Stimulated activated CD8-positive, alpha-beta memory T cell treated with anti-CD3 and anti-CD28 coated beads, Interleukin-12 subunit alpha, Interleukin-12 subunit beta, amount 100 ng/mL, for 1 hour (primary cell): ENCODE data around the gene GIGYF2.

ENCODE experiments used
- DNase-seq: peaks from one replicate; pipeline ENCODE4 v3.0.0-alpha.2; 2020; ENCODE audit warnings: low read depth

GIGYF2 gene

GRCh38 chr2:232761301-232761907 lies 64.3 kb downstream of the GIGYF2 start:
- DNase-seq, result no peak

GRCh38 chr2:232767866-232768265 lies 70.7 kb downstream of the GIGYF2 start:
- no peak for DNase-seq

- DNase-seq, result no peak
These were observed 73.1 kb downstream of the GIGYF2 start for GRCh38 chr2:232770207-232770606.

- DNase-seq, result no peak
These were observed 74.7 kb downstream of the GIGYF2 start for GRCh38 chr2:232771870-232772269.

GRCh38 chr2:232772531-232772930 lies 75.4 kb downstream of the GIGYF2 start:
- no peak for DNase-seq

GRCh38 chr2:232773815-232774214 lies 76.7 kb downstream of the GIGYF2 start:
- DNase-seq, result no peak

GRCh38 chr2:232776435-232776834 lies 79.3 kb downstream of the GIGYF2 start, which contains the start of gene KCNJ13:
Gene KCNJ13, minus strand, starts transcription at chr2:232776565. Its CDS starts 5,203 bp downstream, at chr2:232771362.
- no peak for DNase-seq

- DNase-seq, result no peak
These were observed 80.1 kb downstream of the GIGYF2 start for GRCh38 chr2:232777276-232777675.

- DNase-seq, result no peak
These were observed 82.3 kb downstream of the GIGYF2 start for GRCh38 chr2:232779465-232779864.

GRCh38 chr2:232779934-232780333 lies 82.8 kb downstream of the GIGYF2 start:
- no peak for DNase-seq

GRCh38 chr2:232781765-232782164 lies 84.6 kb downstream of the GIGYF2 start:
- DNase-seq, result no peak

GRCh38 chr2:232783278-232783677 lies 86.1 kb downstream of the GIGYF2 start:
- DNase-seq, result no peak

- DNase-seq, result no peak
These were observed 90.7 kb downstream of the GIGYF2 start for GRCh38 chr2:232787806-232788205.

- no peak for DNase-seq
These were observed 92.0 kb downstream of the GIGYF2 start for GRCh38 chr2:232789082-232789481.

- DNase-seq, result no peak
These were observed 94.4 kb downstream of the GIGYF2 start for GRCh38 chr2:232791518-232791917.

- DNase-seq, result no peak
These were observed 96.1 kb downstream of the GIGYF2 start for GRCh38 chr2:232793271-232793670.

GRCh38 chr2:232794981-232795380 lies 97.8 kb downstream of the GIGYF2 start:
- no peak for DNase-seq

- no peak for DNase-seq
These were observed 98.8 kb downstream of the GIGYF2 start for GRCh38 chr2:232795920-232796319.

- no peak for DNase-seq
These were observed 101.1 kb downstream of the GIGYF2 start for GRCh38 chr2:232798187-232798586.

- DNase-seq, result no peak
These were observed 103.0 kb downstream of the GIGYF2 start for GRCh38 chr2:232800166-232800565.

GRCh38 chr2:232802091-232802490 lies 105.0 kb downstream of the GIGYF2 start:
- no peak for DNase-seq

GRCh38 chr2:232809349-232810124 lies 112.4 kb downstream of the GIGYF2 start:
- DNase-seq, result no peak

- no peak for DNase-seq
These were observed 113.3 kb downstream of the GIGYF2 start for GRCh38 chr2:232810444-232810843.

- DNase-seq, result no peak
These were observed 118.4 kb downstream of the GIGYF2 start for GRCh38 chr2:232815569-232815968.
